Type B pancreatic cell (in vitro differentiated cells): ENCODE measurements around the gene ANGPTL7. TPM values are rescaled to one million over a fixed set of nuclear protein-coding genes. Genes with fewer than 3 reads are reported as not detected.

Experiments
- DNase-seq: peaks from one replicate; pipeline ENCODE4 v3.0.0; 2021; ENCODE audit warnings: mixed read lengths; ENCODE audit not compliant: unreplicated experiment; ENCODE audit errors: extremely low spot score
- H3K27ac Mint-ChIP-seq: 2 replicates; pipeline ENCODE4 v1.8.0; 2021; ENCODE audit warnings: mild to moderate bottlenecking, mixed read lengths
- H3K27me3 Mint-ChIP-seq: 2 replicates; pipeline ENCODE4 v1.8.0; 2021; ENCODE audit warnings: mixed read lengths
- H3K36me3 Mint-ChIP-seq: 2 replicates; pipeline ENCODE4 v1.8.0; 2021; ENCODE audit warnings: mixed read lengths
- H3K4me1 Mint-ChIP-seq: one replicate; pipeline ENCODE4 v1.8.0; 2021; ENCODE audit warnings: mixed read lengths; ENCODE audit not compliant: unreplicated experiment
- H3K4me3 Mint-ChIP-seq: 2 replicates; pipeline ENCODE4 v1.8.0; 2021; ENCODE audit warnings: mild to moderate bottlenecking, mixed read lengths
- H3K9me3 Mint-ChIP-seq: 2 replicates; pipeline ENCODE4 v1.8.0; 2021; ENCODE audit warnings: mixed read lengths
- CTCF ChIP-seq: fragments of 200-600 bp; sonication (generic); conservative IDR thresholded peaks from 2 replicates; pipeline ENCODE4 v1.5.0; 2021; ENCODE audit warnings: antibody characterized with exemption, mild to moderate bottlenecking
- long read RNA-seq: library from polyadenylated mRNA; unstranded; transcript quantifications from one replicate; pipeline ENCODE4 v2.0.0, GENCODE V29; 2020
- total RNA-seq: library from RNA; stranded (reverse); gene quantifications from 2 replicates; pipeline ENCODE4 v1.2.1, GENCODE V29; 2021; ENCODE audit warnings: low replicate concordance

ANGPTL7 gene
- 0.70 TPM in 1 of 2 replicates, not detected in the other for total RNA-seq
- long read RNA-seq, partial matches to known transcripts: 0 of 1 reads
- long read RNA-seq, other reads (novel, unspliced or antisense): 0 of 1 reads

- no peak for TF ChIP-seq CTCF
- no peak within 1 kb of the TSS for H3K27ac Mint-ChIP-seq
- no peak within 1 kb of the TSS for H3K4me3 Mint-ChIP-seq
- no peak for DNase-seq
- peaks cover 4% of the 10 kb centered on the region for H3K36me3 Mint-ChIP-seq
- H3K4me1 Mint-ChIP-seq: no peaks in the 10 kb centered on the region
- H3K9me3 Mint-ChIP-seq: no peaks in the 10 kb centered on the region
- no peaks in the 10 kb centered on the region for H3K27me3 Mint-ChIP-seq
Observed at GRCh38 chr1:11188858-11189451, at the start of gene ANGPTL7. Gene ANGPTL7 (plus strand): TSS chr1:11189355. CDS start chr1:11189580, 225 bp downstream.

GRCh38 chr1:11142618-11143391 is 46.4 kb upstream of the ANGPTL7 start:
- H3K27me3 Mint-ChIP-seq: no peaks in the 10 kb centered on the region
- H3K4me3 Mint-ChIP-seq: no peak overlapping the region
- H3K4me1 Mint-ChIP-seq: no peaks in the 10 kb centered on the region
- peaks cover 17% of the 10 kb centered on the region for H3K36me3 Mint-ChIP-seq
- no peak overlapping the region for H3K27ac Mint-ChIP-seq
- no peaks in the 10 kb centered on the region for H3K9me3 Mint-ChIP-seq
- TF ChIP-seq CTCF: no peak
- no peak for DNase-seq

GRCh38 chr1:11143401-11143800 is 45.8 kb upstream of the ANGPTL7 start:
- H3K27ac Mint-ChIP-seq: no peak overlapping the region
- no peak for TF ChIP-seq CTCF

GRCh38 chr1:11143907-11144306 is 45.2 kb upstream of the ANGPTL7 start:
- H3K4me1 Mint-ChIP-seq: no peaks in the 10 kb centered on the region
- no peak overlapping the region for H3K27ac Mint-ChIP-seq
- peaks cover 17% of the 10 kb centered on the region for H3K36me3 Mint-ChIP-seq
- TF ChIP-seq CTCF: no peak
- H3K4me3 Mint-ChIP-seq: no peak overlapping the region
- H3K27me3 Mint-ChIP-seq: no peaks in the 10 kb centered on the region
- no peaks in the 10 kb centered on the region for H3K9me3 Mint-ChIP-seq
- no peak for DNase-seq

More at GRCh38 chr1:11143401-11143800, 45.8 kb upstream of the ANGPTL7 start:
- DNase-seq: no peak
- Mint-ChIP-seq H3K4me3 (no peak overlapping the region), H3K36me3 (peaks cover 21% of the 10 kb centered on the region), H3K27me3 (no peaks in the 10 kb centered on the region), H3K9me3 (no peaks in the 10 kb centered on the region), H3K4me1 (no peaks in the 10 kb centered on the region)

- no peaks in the 10 kb centered on the region for H3K9me3 Mint-ChIP-seq
- H3K27me3 Mint-ChIP-seq: no peaks in the 10 kb centered on the region
- DNase-seq: no peak
- peaks cover 15% of the 10 kb centered on the region for H3K36me3 Mint-ChIP-seq
- no peak overlapping the region for H3K4me3 Mint-ChIP-seq
- TF ChIP-seq CTCF: no peak
- H3K27ac Mint-ChIP-seq: no peak overlapping the region
- no peaks in the 10 kb centered on the region for H3K4me1 Mint-ChIP-seq
Observed at GRCh38 chr1:11144570-11145256, 44.4 kb upstream of the ANGPTL7 start.
